Measurements from ENCODE around the gene LCE6A.

The LCE6A gene

DNA sequence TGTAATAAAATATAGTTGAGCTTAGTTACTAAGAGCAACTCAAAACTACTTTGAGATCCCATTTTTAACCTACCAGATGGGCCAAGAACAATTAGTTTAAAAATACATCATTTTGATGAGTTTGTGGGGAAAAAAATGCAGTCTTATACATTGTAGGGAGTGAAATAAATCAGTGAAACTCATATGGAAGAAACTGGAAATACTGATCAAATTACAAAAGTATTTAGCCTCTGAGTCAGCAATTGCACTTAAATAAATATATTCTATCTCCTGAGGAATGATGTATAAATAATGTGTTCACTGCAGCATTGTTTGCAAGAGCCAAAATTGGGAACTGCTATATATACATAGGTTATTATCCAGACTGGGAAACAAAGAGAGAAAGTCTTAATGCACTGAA is 30.8 kb downstream of the LCE6A start:
- DNase-seq (ENCODE audit: low read depth, low spot score), result no peak

DNA sequence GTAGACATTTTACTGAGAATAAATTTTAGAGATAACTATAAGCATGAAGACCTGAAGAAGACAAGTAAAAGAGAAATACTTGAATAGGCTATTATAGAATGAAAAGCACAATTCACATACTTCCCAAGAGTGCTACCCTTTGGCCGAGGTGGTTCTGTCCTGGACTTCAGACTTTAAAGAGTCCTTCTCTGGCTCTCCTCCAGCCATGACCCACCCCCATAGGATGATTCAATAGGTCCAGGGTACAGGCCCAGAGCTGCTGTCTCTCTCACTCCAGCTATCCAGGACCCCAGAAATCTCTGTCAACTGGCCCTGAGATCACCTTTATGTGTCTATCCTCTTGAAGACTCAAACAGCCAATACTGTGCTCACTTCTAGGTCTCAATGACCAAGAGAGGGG is 34.2 kb downstream of the LCE6A start:
- DNase-seq (ENCODE audit: low read depth, low spot score), result no peak

DNA sequence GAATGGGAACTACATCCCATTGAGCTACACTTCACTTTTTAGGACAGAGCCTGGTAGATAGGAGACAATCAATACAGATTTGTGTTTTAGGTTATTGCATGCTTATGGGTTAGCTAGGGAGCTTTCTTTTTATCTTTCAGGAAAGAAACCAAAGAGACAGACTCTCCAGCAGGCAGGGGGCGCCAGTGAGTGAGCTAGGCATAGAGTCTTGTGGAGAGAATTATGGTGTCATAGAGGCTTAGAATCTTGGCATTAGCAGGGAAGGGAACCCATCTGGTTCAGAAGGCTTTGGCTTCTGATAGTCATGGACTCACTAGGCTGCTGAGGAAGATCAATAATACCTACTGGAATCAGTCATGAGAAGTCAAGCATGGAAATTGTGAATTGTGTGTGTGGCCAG is 35.4 kb downstream of the LCE6A start, which contains the start of gene SMCP:
SMCP (plus strand) TSS at position 281 of the 400 bp plus-strand sequence. CDS start 6,101 bp downstream, outside the sequence.
- DNase-seq (ENCODE audit: low read depth, low spot score), result no peak

DNA sequence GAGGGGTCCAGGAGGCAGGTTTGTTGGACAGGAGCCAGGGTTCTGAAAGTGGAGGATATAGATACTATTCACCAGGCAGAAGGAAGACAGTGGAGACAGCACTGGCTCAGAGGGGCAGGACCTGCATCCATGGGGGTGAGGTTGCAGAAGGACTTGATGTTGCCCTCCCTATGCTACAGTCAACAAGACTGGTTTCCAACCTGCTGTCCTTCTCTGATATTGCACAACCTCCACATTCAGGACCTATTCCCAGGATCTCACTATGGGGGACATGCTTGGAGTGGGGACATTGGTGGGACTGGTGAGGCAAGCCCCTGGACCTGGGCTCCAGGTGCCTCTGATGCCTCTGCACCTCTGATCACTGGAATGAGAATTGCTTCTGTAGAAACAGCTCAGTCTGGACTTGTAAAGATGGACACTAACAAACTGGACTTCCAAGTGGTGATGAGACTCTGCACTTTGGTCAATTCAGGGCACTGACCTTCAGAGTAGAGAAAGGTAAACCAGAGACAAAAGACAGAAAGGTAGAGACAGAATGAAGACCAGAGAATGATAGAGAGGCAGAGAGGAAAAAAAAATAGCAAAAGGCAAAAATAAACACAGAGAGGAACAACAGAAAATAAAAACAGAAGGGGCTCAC is 37.0 kb downstream of the LCE6A start:
- no peak for DNase-seq (ENCODE audit: low read depth, low spot score)

DNA sequence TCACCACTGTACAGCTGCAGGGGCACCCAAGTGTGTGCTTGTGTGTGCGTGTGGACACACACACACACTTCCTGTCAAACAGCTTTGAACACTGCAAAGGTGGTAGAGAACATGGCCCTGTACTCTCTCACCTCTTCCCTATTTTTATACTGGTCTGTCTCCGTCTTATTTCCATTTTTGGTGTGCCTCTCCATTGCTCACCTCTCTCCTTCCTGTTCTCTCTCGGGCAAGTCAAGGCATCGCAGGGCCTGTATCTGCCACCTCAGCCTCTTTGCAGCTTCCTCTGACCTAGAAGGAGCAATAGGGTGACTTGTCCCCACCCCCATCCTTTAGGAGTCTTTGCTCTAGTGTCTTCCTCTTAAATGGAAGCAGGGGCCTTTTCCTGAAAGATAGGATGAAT is 37.7 kb downstream of the LCE6A start:
- no peak for DNase-seq (ENCODE audit: low read depth, low spot score)

DNA sequence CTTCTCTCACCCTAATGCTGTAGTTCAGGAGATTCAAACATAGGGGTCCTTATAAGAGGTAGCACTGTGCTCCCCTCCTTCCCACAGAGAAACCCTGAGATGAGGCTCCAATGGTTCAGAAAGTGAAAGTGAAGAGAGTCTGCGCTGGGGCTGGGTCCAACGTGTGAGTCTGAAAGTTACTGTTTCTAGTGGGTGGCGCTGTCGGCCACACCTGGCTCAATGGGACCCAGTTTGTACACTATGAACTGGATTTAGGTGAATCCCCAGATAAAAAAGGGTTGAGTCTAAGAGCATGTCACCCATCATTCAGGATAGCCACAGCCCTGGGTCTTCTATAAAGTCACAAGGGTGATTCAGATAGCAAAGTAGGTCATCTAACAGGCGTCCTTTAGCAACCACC is 38.3 kb downstream of the LCE6A start:
- DNase-seq (ENCODE audit: low read depth, low spot score), result no peak

DNA sequence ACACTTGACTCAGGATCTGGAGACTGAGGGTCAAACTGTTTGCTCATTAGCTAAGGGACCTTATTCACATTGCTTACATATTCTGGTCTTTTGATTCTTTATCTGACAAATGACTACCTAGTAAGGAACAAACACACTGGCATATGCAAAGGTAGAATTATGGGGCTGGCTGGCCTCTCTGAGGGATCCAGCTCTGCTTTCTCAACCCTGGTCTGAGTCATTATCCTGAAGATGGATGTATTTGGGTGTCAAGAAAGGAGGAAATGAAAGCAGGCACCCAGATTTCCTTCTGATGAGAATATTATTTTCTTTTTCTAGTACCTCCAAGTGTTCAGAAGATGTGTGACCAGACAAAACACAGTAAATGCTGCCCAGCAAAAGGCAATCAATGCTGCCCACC is 41.4 kb downstream of the LCE6A start:
- no peak for DNase-seq (ENCODE audit: low read depth, low spot score)

DNA sequence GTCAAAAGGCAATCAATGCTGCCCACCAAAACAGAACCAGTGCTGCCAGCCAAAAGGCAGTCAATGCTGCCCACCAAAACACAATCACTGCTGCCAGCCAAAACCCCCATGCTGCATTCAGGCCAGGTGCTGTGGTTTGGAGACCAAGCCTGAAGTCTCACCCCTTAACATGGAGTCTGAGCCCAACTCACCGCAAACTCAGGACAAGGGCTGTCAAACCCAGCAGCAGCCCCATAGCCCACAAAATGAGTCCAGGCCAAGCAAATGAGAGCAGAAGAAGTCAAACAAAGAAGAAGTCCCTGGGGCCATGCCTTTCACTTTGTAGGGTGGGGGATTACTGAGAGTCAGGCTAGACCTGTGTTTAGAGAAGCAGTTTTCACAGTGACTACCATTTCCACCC is 41.9 kb downstream of the LCE6A start:
- no peak for DNase-seq (ENCODE audit: low read depth, low spot score)

DNA sequence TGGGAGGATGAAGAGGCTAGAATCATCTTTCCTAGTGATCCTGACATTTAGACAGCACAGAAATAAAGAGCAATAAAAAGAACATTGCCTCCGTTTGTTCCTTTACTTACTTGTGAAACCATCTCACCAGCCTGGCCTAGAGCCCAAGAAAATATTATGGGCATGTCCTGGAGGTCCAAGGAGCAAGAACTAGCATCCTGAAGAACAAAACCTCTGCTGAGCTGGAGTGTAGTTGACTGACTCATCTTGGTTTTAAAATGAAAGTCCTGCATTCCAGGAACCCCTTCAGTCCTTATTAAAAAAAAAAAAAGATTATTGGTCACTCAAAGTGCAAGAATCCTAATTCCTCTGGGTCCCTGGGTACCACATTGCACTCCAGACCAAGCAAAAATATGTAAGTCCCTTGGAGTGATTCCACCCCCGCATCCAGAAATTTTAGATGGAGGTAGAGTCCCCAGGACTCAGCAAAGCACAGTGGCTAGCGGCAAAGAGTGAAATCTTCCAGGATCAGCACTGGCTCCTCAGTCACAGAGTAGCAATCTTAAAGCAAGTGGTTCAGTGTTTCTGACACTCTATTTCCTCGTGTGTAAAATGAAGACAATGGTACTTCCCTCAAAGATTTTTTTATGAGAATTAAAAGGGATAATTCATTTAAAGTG is 42.4 kb downstream of the LCE6A start:
- DNase-seq (ENCODE audit: low read depth, low spot score), result no peak

DNA sequence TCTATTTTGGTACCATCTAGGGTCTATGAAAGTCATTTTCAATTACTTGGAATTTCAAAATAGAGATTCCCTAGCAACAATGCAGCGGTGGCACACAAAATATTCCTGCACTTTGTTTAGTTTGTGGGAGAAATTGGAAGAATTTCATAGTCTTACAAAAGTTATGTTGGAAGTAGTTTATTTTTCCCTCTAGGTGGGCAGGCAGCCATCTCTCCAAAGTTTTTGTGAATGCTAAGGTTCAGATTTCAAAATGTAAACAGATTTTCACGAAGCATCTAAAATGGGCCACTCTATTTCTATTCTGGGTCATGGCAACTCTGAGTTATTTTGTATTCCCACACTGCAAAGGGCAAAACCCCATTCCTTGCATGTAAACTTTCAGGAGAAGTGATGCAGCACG is 43.4 kb downstream of the LCE6A start:
- DNase-seq (ENCODE audit: low read depth, low spot score), result no peak

DNA sequence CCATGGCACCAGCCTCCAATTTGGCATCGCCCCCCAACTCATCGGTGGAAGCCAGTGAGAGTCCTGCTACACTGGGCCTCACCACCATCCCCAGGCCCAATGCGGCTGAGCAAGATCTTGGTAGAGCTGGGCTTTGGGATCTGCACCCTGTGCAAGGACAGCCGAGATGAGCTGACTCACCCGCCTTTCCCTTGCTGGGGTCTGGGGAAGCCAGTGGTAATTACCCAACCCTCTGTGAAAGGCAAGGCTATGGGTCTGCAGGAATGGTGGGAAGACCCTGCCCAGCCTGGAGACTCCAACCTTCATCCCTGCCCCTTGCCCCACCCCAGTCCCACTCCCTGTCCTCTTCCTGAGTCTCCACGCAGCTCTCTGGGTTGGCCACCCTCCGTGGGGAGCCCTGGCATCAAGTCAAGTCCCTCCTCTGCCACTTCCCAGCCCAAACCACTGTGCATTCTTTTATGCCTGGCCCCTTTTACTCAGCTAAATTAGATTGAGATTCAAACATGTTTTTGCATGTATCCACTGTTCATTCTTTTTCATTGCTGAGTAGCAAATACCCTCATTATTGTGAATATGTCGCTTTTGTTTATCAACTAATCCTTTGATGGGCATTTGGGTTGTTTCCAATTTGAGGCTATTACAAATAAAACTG is 44.2 kb downstream of the LCE6A start:
- no peak for DNase-seq (ENCODE audit: low read depth, low spot score)

DNA sequence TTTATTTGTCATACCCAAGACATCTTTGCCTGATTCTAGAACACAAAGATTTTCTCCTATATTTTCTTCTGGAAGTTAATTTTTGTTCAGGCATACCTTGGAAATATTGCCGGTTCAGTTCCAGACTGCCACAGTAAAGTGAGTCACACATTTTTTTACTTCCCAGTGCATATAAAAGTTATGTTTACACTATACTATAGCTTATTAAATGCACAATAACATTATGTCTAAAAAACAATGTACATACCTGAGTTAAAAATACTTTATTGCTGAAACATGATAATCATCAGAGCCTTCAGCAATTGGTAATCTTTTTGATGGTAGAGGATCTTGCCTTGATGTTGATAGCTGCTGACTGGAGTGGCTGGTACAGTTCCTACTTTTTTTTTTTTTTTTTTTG is 45.5 kb downstream of the LCE6A start:
- no peak for DNase-seq (ENCODE audit: low read depth, low spot score)
